Astrocyte (in vitro differentiated cells and primary cell): ENCODE measurements around the gene PRIMPOL.

Source experiments
- CTCF ChIP-seq: IDR thresholded peaks from 2 replicates; pipeline ENCODE4 v1.5.1; 2011; ENCODE audit warnings: low read depth, mild to moderate bottlenecking, inconsistent platforms, low read length, moderate library complexity; ENCODE audit not compliant: insufficient read depth
- EZH2 ChIP-seq: IDR thresholded peaks from 2 replicates; pipeline ENCODE4 v1.6.1; 2012; ENCODE audit warnings: mild to moderate bottlenecking, low read length, inconsistent platforms; ENCODE audit not compliant: insufficient read depth

- TF ChIP-seq CTCF (no peak), EZH2 (no peak)
Observed at GRCh38 chr4:184733654-184734524, 84.4 kb downstream of the PRIMPOL start, which contains the start of gene CENPU.
